ENCODE measurements around the gene AK5. TPM values are rescaled to one million over a fixed set of nuclear protein-coding genes. Genes with fewer than 3 reads are reported as not detected.

The AK5 gene
- total RNA-seq, 4 donors from 2014 or later = 0.17 to 1.6 (median 0.56) TPM; not detected in 1

GRCh38 chr1:77579547-77579946 is 297.7 kb downstream of the AK5 start:
- peaks cover 12 to 17% of the 10 kb centered on the region in 2 donors for H3K36me3 ChIP-seq

GRCh38 chr1:77582905-77583304 is 301.1 kb downstream of the AK5 start:
- H3K36me3 ChIP-seq = peaks cover 0 to 12% of the 10 kb centered on the region in 2 donors
- no peaks in the 10 kb centered on the region for H3K4me1 ChIP-seq

More at GRCh38 chr1:77579547-77579946, 297.7 kb downstream of the AK5 start:
- H3K9me3 ChIP-seq = no peaks in the 10 kb centered on the region
- no peaks in the 10 kb centered on the region for H3K27me3 ChIP-seq
- no peak overlapping the region for H3K27ac ChIP-seq
- H3K4me1 ChIP-seq = no peaks in the 10 kb centered on the region
- TF ChIP-seq CTCF (IDR thresholded peaks at IDR 0.05) (no peak), POLR2A (IDR thresholded peaks at IDR 0.05) (no peak)
- WGBS, 2 donors = 97% methylated on average over 3 of the region's 3 CpGs
- intact Hi-C loops (cut with DNase I) = no loop called here
- no peak for DNase-seq
- no peak overlapping the region for H3K4me3 ChIP-seq (replicated peaks in 1 of 3)

GRCh38 chr1:77583483-77583882 is 301.7 kb downstream of the AK5 start:
- no peaks in the 10 kb centered on the region for H3K27me3 ChIP-seq
- H3K4me3 ChIP-seq (replicated peaks in 1 of 3) = no peak overlapping the region
- no peak for TF ChIP-seq CTCF (IDR thresholded peaks at IDR 0.05)
- TF ChIP-seq POLR2A (IDR thresholded peaks at IDR 0.05) = no peak
- DNase-seq = no peak
- no peaks in the 10 kb centered on the region for H3K4me1 ChIP-seq
- H3K9me3 ChIP-seq = no peaks in the 10 kb centered on the region
- H3K36me3 ChIP-seq = peaks cover 0 to 12% of the 10 kb centered on the region in 2 donors
- 97 to 99% methylated on average over 2 of the region's 2 CpGs for WGBS, 2 donors
- intact Hi-C loops (cut with DNase I) = no loop called here
- no peak overlapping the region for H3K27ac ChIP-seq

More at GRCh38 chr1:77582905-77583304, 301.1 kb downstream of the AK5 start:
- 93 to 95% methylated on average over 4 of the region's 4 CpGs for WGBS, 2 donors
- no peak for TF ChIP-seq CTCF (IDR thresholded peaks at IDR 0.05)
- H3K27me3 ChIP-seq = no peaks in the 10 kb centered on the region
- no peaks in the 10 kb centered on the region for H3K9me3 ChIP-seq
- no peak overlapping the region for H3K4me3 ChIP-seq (replicated peaks in 1 of 3)
- H3K27ac ChIP-seq = no peak overlapping the region
- DNase-seq = no peak
- intact Hi-C loops (cut with DNase I) = no loop called here

GRCh38 chr1:77584884-77585283 is 303.1 kb downstream of the AK5 start:
- Histone ChIP-seq H3K27ac (no peak overlapping the region), H3K36me3 (peaks cover 0 to 12% of the 10 kb centered on the region in 2 donors), H3K27me3 (no peaks in the 10 kb centered on the region), H3K9me3 (no peaks in the 10 kb centered on the region), H3K4me1 (no peaks in the 10 kb centered on the region), H3K4me3 (replicated peaks in 1 of 3) (no peak overlapping the region)
- 88 to 92% methylated on average over 2 of the region's 2 CpGs for WGBS, 2 donors
- no peak for TF ChIP-seq CTCF (IDR thresholded peaks at IDR 0.05)
- TF ChIP-seq POLR2A (IDR thresholded peaks at IDR 0.05) = no peak
- intact Hi-C loops (cut with DNase I) = no loop called here
- no peak for DNase-seq

- Histone ChIP-seq H3K27ac (no peak overlapping the region), H3K4me3 (replicated peaks in 1 of 3) (no peak overlapping the region), H3K9me3 (no peaks in the 10 kb centered on the region), H3K4me1 (peaks cover 0 to 4% of the 10 kb centered on the region in 2 donors), H3K27me3 (no peaks in the 10 kb centered on the region), H3K36me3 (peaks cover 0 to 9% of the 10 kb centered on the region in 2 donors)
- TF ChIP-seq POLR2A (IDR thresholded peaks at IDR 0.05) = no peak
- TF ChIP-seq CTCF (IDR thresholded peaks at IDR 0.05) = no peak
- no peak for DNase-seq
- 95 to 97% methylated on average over 2 of the region's 2 CpGs for WGBS, 2 donors
- intact Hi-C loops (cut with DNase I) = no loop called here
Observed at GRCh38 chr1:77585610-77586314, 303.9 kb downstream of the AK5 start.
